ENCODE results near the gene MSANTD3. TPM values are rescaled to one million over a fixed set of nuclear protein-coding genes. Genes with fewer than 3 reads are reported as not detected.

The MSANTD3 gene
- total RNA-seq, 5 donors from 2014 or later (not counting 1 experiment from before 2014, with no cell fraction given) = 7.7 to 15.3 (median 13.1) TPM

GRCh38 chr9:100443781-100444768 is 17.1 kb downstream of the MSANTD3 start:
- ChIA-PET POLR2A (interaction anchor here in 1 of 2 donors (0.5 kb wide), 1 partner anchor 20 kb away, joined by 10 read pairs; no protein-coding TSS in a partner anchor), CTCF (interaction anchor here in 1 of 2 donors (0.6 kb wide), 1 partner anchor 393 kb away, joined by 3 read pairs; no protein-coding TSS in a partner anchor)
- Mint-ChIP-seq H3K9me3 (no peaks in the 10 kb centered on the region), H3K36me3 (peaks cover 36% of the 10 kb centered on the region), H3K4me3 (no peak overlapping the region), H3K27ac (no peak overlapping the region), H3K27me3 (no peaks in the 10 kb centered on the region), H3K4me1 (peaks cover 0 to 5% (median 2%) of the 10 kb centered on the region in 3 donors)
- ATAC-seq (replicated peaks in 1 of 4) (no peak), DNase-seq (no peak)
- no peaks in the 10 kb centered on the region for H3K4me1 ChIP-seq (ENCODE audit: control insufficient read depth in 1 of 2, extremely low read depth in 1 of 2, insufficient read depth in 2 of 2, low read length in 2 of 2)
- no peaks in the 10 kb centered on the region for H3K9me3 ChIP-seq
- no peak overlapping the region for H3K4me3 ChIP-seq (ENCODE audit: control insufficient read depth in 1 of 2, extremely low read depth in 1 of 2, low read length in 1 of 2)
- peaks cover 5 to 17% of the 10 kb centered on the region in 2 donors for H3K36me3 ChIP-seq (ENCODE audit: control insufficient read depth in 2 of 2, extremely low read depth in 1 of 2, insufficient read depth in 1 of 2, low read length in 1 of 2)
- H3K27ac ChIP-seq (ENCODE audit: low read length) = no peak overlapping the region
- no peaks in the 10 kb centered on the region for H3K27me3 ChIP-seq (replicated peaks in 1 of 2; ENCODE audit: control insufficient read depth in 2 of 2, extremely low read depth in 1 of 2, insufficient read depth in 2 of 2, low read length in 1 of 2)
- WGBS (ENCODE audit: insufficient coverage) = 86% methylated on average over 3 of the region's 4 CpGs

DNA sequence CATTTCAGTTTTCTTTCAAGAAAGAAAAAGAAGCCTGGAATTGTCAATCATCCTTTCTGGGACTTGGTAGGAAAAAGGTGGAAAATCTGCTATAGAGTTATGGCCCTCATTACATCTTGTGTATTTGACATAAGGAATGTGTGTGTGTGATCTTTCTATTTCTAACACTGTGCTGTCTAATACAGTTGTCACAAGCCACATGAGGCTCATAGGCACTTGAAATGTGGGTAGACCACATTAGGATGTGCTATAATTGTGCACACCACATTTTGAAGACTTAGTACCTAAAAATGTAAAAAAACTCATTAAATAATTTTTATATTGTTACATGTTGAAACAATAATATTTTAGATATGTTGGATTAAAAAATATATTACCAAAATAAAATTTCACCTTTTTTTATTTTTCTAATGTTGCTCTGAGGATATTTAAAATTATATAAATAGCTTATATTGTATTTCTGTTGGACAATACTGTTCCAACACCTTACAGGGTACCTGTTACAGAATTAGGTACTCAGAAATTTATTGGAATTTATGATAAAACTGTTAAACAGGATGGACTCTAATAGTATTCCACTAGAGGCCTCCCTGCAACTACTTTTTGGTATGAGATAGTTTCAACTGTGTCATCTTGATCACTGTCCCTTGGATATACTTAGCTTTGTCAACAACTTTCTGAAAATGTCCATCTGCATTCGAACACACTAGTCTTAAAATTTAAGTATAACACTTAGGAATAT is 18.4 kb downstream of the MSANTD3 start:
- Mint-ChIP-seq H3K36me3 (peaks cover 44% of the 10 kb centered on the region), H3K4me3 (no peak overlapping the region), H3K27me3 (no peaks in the 10 kb centered on the region), H3K27ac (no peak overlapping the region), H3K4me1 (peaks cover 0 to 13% (median 2%) of the 10 kb centered on the region in 3 donors), H3K9me3 (no peaks in the 10 kb centered on the region)
- no peak overlapping the region for H3K4me3 ChIP-seq (ENCODE audit: control insufficient read depth in 1 of 2, extremely low read depth in 1 of 2, low read length in 1 of 2)
- ATAC-seq (replicated peaks in 1 of 4) = no peak
- WGBS (ENCODE audit: insufficient coverage) = no CpG with 5 or more reads among the region's 1 CpG
- H3K9me3 ChIP-seq = no peaks in the 10 kb centered on the region
- H3K27me3 ChIP-seq (replicated peaks in 1 of 2; ENCODE audit: control insufficient read depth in 2 of 2, extremely low read depth in 1 of 2, insufficient read depth in 2 of 2, low read length in 1 of 2) = no peaks in the 10 kb centered on the region
- H3K27ac ChIP-seq (ENCODE audit: low read length) = no peak overlapping the region
- no peak for DNase-seq
- no peaks in the 10 kb centered on the region for H3K4me1 ChIP-seq (ENCODE audit: control insufficient read depth in 1 of 2, extremely low read depth in 1 of 2, insufficient read depth in 2 of 2, low read length in 2 of 2)
- ChIA-PET CTCF (interaction anchor here in 1 of 2 donors (0.6 kb wide), 1 partner anchor 22 kb away, joined by 4 read pairs; no protein-coding TSS in a partner anchor), POLR2A (interaction anchor here in 1 of 2 donors (0.6 kb wide), 1 partner anchor 347 kb away, joined by 3 read pairs; no protein-coding TSS in a partner anchor)
- H3K36me3 ChIP-seq (ENCODE audit: control insufficient read depth in 2 of 2, extremely low read depth in 1 of 2, insufficient read depth in 1 of 2, low read length in 1 of 2) = peaks cover 5 to 17% of the 10 kb centered on the region in 2 donors

DNA sequence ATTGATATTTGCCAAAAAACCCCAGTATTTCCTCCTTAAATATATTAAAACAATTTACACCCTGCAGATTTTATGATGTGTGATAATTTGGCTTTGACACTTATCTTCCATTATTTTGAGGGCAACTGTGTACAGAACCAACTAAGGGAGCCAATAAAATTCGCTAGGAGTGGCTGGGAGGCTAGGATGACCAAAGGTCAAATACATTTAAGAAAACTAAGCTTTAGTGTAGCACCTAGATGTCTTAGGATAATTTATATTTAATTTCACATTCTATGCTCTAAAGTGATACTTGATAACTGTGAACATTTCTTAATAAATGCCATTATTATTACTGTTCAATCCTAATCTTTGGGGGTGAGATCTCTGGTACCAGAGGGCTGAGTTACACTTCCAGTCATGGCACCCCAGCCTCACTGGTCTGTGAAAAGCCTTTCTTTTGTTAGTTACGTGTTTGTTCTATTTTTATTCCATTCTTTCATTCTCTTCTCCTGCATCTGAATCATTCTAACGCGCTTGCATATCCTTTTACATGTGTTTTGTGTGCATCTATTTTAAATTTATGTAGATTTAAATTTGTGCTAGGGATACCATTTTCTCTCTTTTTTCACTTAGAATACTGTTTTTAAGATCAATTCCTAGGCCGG is 19.1 kb downstream of the MSANTD3 start:
- ATAC-seq (replicated peaks in 1 of 4) (no peak), DNase-seq (no peak)
- no peak overlapping the region for H3K27ac Mint-ChIP-seq
- no peaks in the 10 kb centered on the region for H3K9me3 Mint-ChIP-seq
- no peak overlapping the region for H3K27ac ChIP-seq (ENCODE audit: low read length)
- H3K4me3 Mint-ChIP-seq = no peak overlapping the region
- no peaks in the 10 kb centered on the region for H3K27me3 ChIP-seq (replicated peaks in 1 of 2; ENCODE audit: control insufficient read depth in 2 of 2, extremely low read depth in 1 of 2, insufficient read depth in 2 of 2, low read length in 1 of 2)
- H3K4me3 ChIP-seq (ENCODE audit: control insufficient read depth in 1 of 2, extremely low read depth in 1 of 2, low read length in 1 of 2) = no peak overlapping the region
- no peaks in the 10 kb centered on the region for H3K4me1 ChIP-seq (ENCODE audit: control insufficient read depth in 1 of 2, extremely low read depth in 1 of 2, insufficient read depth in 2 of 2, low read length in 2 of 2)
- POLR2A ChIA-PET = interaction anchor here in 1 of 2 donors (0.6 kb wide), 1 partner anchor 348 kb away, joined by 3 read pairs; no protein-coding TSS in a partner anchor
- peaks cover 0 to 13% (median 2%) of the 10 kb centered on the region in 3 donors for H3K4me1 Mint-ChIP-seq
- peaks cover 51% of the 10 kb centered on the region for H3K36me3 Mint-ChIP-seq
- WGBS (ENCODE audit: insufficient coverage) = 100% methylated on average over 1 of the region's 5 CpGs
- H3K27me3 Mint-ChIP-seq = no peaks in the 10 kb centered on the region
- CTCF ChIA-PET = interaction anchor here in 1 of 2 donors (0.6 kb wide), 1 partner anchor 22 kb away, joined by 4 read pairs; no protein-coding TSS in a partner anchor
- no peaks in the 10 kb centered on the region for H3K9me3 ChIP-seq
- peaks cover 5 to 21% of the 10 kb centered on the region in 2 donors for H3K36me3 ChIP-seq (ENCODE audit: control insufficient read depth in 2 of 2, extremely low read depth in 1 of 2, insufficient read depth in 1 of 2, low read length in 1 of 2)

GRCh38 chr9:100447041-100447440 is 20.1 kb downstream of the MSANTD3 start:
- CTCF ChIA-PET = interaction anchor here in 1 of 2 donors (0.7 kb wide), 1 partner anchor 1221 kb away, joined by 3 read pairs; no protein-coding TSS in a partner anchor
- Histone ChIP-seq H3K4me3 (ENCODE audit: control insufficient read depth in 1 of 2, extremely low read depth in 1 of 2, low read length in 1 of 2) (no peak overlapping the region), H3K27me3 (replicated peaks in 1 of 2; ENCODE audit: control insufficient read depth in 2 of 2, extremely low read depth in 1 of 2, insufficient read depth in 2 of 2, low read length in 1 of 2) (no peaks in the 10 kb centered on the region), H3K36me3 (ENCODE audit: control insufficient read depth in 2 of 2, extremely low read depth in 1 of 2, insufficient read depth in 1 of 2, low read length in 1 of 2) (peaks cover 5 to 27% of the 10 kb centered on the region in 2 donors), H3K9me3 (no peaks in the 10 kb centered on the region), H3K27ac (ENCODE audit: low read length) (no peak overlapping the region), H3K4me1 (ENCODE audit: control insufficient read depth in 1 of 2, extremely low read depth in 1 of 2, insufficient read depth in 2 of 2, low read length in 2 of 2) (no peaks in the 10 kb centered on the region)
- peaks cover 0 to 13% (median 2%) of the 10 kb centered on the region in 3 donors for H3K4me1 Mint-ChIP-seq
- ATAC-seq (replicated peaks in 1 of 4) = no peak
- no peaks in the 10 kb centered on the region for H3K27me3 Mint-ChIP-seq
- no peak overlapping the region for H3K27ac Mint-ChIP-seq
- DNase-seq = no peak
- H3K9me3 Mint-ChIP-seq = peaks cover 0 to 2% (median 0%) of the 10 kb centered on the region in 3 donors
- peaks cover 57% of the 10 kb centered on the region for H3K36me3 Mint-ChIP-seq
- POLR2A ChIA-PET = no interaction called here
- no peak overlapping the region for H3K4me3 Mint-ChIP-seq

DNA sequence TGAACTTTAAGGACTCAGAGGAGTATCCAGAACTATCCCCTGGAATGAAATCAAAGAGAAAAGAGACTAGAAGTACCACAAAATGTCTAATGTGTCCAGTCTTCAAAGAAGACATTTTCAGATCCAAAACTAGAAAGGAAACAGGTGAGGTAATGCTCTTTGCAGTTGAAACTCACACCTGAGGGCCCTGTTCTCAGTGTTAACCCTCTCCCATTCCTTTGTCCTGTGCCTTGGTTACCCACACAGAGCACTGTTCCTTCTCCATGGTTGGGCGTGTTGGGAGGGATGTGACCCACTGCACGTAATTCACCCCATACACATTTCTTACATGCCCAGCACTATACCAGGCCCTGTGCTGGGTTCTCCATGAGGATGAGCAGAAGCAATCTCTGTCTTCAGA is 21.3 kb downstream of the MSANTD3 start:
- peaks cover 10 to 20% of the 10 kb centered on the region in 2 donors for H3K36me3 ChIP-seq (ENCODE audit: control insufficient read depth in 2 of 2, extremely low read depth in 1 of 2, insufficient read depth in 1 of 2, low read length in 1 of 2)
- peaks cover 61% of the 10 kb centered on the region for H3K36me3 Mint-ChIP-seq
- no peak overlapping the region for H3K4me3 ChIP-seq (ENCODE audit: control insufficient read depth in 1 of 2, extremely low read depth in 1 of 2, low read length in 1 of 2)
- no peak overlapping the region for H3K4me3 Mint-ChIP-seq
- H3K27me3 ChIP-seq (replicated peaks in 1 of 2; ENCODE audit: control insufficient read depth in 2 of 2, extremely low read depth in 1 of 2, insufficient read depth in 2 of 2, low read length in 1 of 2) = no peaks in the 10 kb centered on the region
- DNase-seq = no peak
- no peak overlapping the region for H3K27ac ChIP-seq (ENCODE audit: low read length)
- no peaks in the 10 kb centered on the region for H3K27me3 Mint-ChIP-seq
- ChIA-PET CTCF (no interaction called here), POLR2A (interaction anchor here in 1 of 2 donors (0.7 kb wide), 1 partner anchor 70 kb away, joined by 4 read pairs; no protein-coding TSS in a partner anchor)
- no peaks in the 10 kb centered on the region for H3K4me1 ChIP-seq (ENCODE audit: control insufficient read depth in 1 of 2, extremely low read depth in 1 of 2, insufficient read depth in 2 of 2, low read length in 2 of 2)
- ATAC-seq (replicated peaks in 1 of 4) = no peak
- no CpG with 5 or more reads among the region's 2 CpGs for WGBS (ENCODE audit: insufficient coverage)
- no peak overlapping the region for H3K27ac Mint-ChIP-seq
- peaks cover 0 to 13% (median 2%) of the 10 kb centered on the region in 3 donors for H3K4me1 Mint-ChIP-seq
- no peaks in the 10 kb centered on the region for H3K9me3 ChIP-seq
- H3K9me3 Mint-ChIP-seq = peaks cover 0 to 2% (median 0%) of the 10 kb centered on the region in 3 donors
